Panc1 (cell line): Measurements from ENCODE around the gene ZRANB3. TPM values are rescaled to one million over a fixed set of nuclear protein-coding genes. Genes with fewer than 3 reads are reported as not detected.

Experiments
- ATAC-seq: fragments of 200-7000 bp; cut with Tn5 transposase; 2 replicates; pipeline ENCODE4 v1.9.1; 2020; ENCODE audit warnings: mild to moderate bottlenecking, moderate library complexity
- BruUV-seq: library from RNA; stranded (reverse); fragments of 400-500 nt; replicated peaks from 2 replicates; lab custom pipeline; 2021; lab: Mats Ljungman, UMichigan
- CTCF ChIA-PET: fragments of 300-600 bp; sonication (Branson Sonifier 250); formaldehyde crosslinking; loops from one replicate; lab custom pipeline; 2022; ENCODE audit warnings: antibody characterized with exemption; lab: Charles Lee
- POLR2A ChIA-PET: fragments of 300-600 bp; sonication (Branson Sonifier 250); formaldehyde crosslinking; loops from one replicate; lab custom pipeline; 2022; ENCODE audit warnings: antibody characterized with exemption; lab: Charles Lee
- DNase-seq: peaks from one replicate; pipeline ENCODE4 v3.0.0-alpha.2; 2010; ENCODE audit warnings: low read depth, low spot score
- H3K27ac ChIP-seq: 2 replicates; pipeline ENCODE4 v1.5.1; 2011; ENCODE audit warnings: mild to moderate bottlenecking, low read length, inconsistent platforms
- H3K27me3 ChIP-seq: fragments of 200-500 bp; sonication (Bioruptor generic); 2 replicates; pipeline ENCODE4 v1.6.0; 2014; ENCODE audit warnings: low read length, inconsistent platforms; ENCODE audit not compliant: control insufficient read depth, insufficient read depth
- H3K36me3 ChIP-seq: fragments of 200-500 bp; sonication (Bioruptor generic); 2 replicates; pipeline ENCODE4 v1.5.1; 2014; ENCODE audit warnings: inconsistent platforms, mild to moderate bottlenecking, low read length, moderate library complexity; ENCODE audit not compliant: control insufficient read depth, insufficient read depth
- H3K4me1 ChIP-seq: 2 replicates; pipeline ENCODE4 v1.5.1; 2011; ENCODE audit warnings: inconsistent platforms, mild to moderate bottlenecking, low read length, moderate library complexity; ENCODE audit not compliant: control insufficient read depth, insufficient read depth
- H3K4me3 ChIP-seq, 2 experiments: 2 replicates each; pipeline ENCODE4 v1.5.1; 2011 to 2012; ENCODE audit warnings: low read depth in 2 of 2, low read length in 2 of 2, mild to moderate bottlenecking in 2 of 2, inconsistent platforms in 1 of 2, moderate library complexity in 1 of 2
- H3K9me3 ChIP-seq: fragments of 200-500 bp; sonication (Bioruptor generic); 2 replicates; pipeline ENCODE4 v1.5.1; 2014; ENCODE audit warnings: low read depth, mild to moderate bottlenecking, inconsistent platforms, low read length, moderate library complexity; ENCODE audit not compliant: control insufficient read depth, insufficient read depth
- CTCF ChIP-seq: fragments of 450-650 bp; IDR thresholded peaks from 2 replicates; pipeline ENCODE4 v1.5.1; 2017; ENCODE audit warnings: mild to moderate bottlenecking
- POLR2AphosphoS5 ChIP-seq: IDR thresholded peaks from 2 replicates; pipeline ENCODE4 v1.6.1; 2012; ENCODE audit warnings: mild to moderate bottlenecking, low read depth, low read length, moderate library complexity
- REST ChIP-seq, 2 experiments: IDR thresholded peaks; 2 replicates each; pipeline ENCODE4 v1.6.1; 2011 to 2012; ENCODE audit warnings: low read depth in 2 of 2, control low read depth in 1 of 2, low read length in 1 of 2, mild to moderate bottlenecking in 1 of 2, moderate library complexity in 1 of 2; ENCODE audit not compliant: insufficient read depth in 1 of 2
- SIN3A ChIP-seq: IDR thresholded peaks from 2 replicates; pipeline ENCODE4 v1.6.1; 2012; ENCODE audit warnings: low read depth, mild to moderate bottlenecking, low read length, moderate library complexity, borderline replicate concordance; ENCODE audit not compliant: insufficient read depth
- TCF7L2 ChIP-seq: IDR thresholded peaks from 2 replicates; pipeline ENCODE4 v1.6.1; 2011; ENCODE audit warnings: mild to moderate bottlenecking, low read depth, low read length, inconsistent platforms
- in situ Hi-C: cut with HindIII; loops from 2 replicates; pipeline ENCODE4 v1.10.0; 2016; ENCODE audit warnings: low sequenced_read_pairs, low pct_unique_long_range_greater_than_20kb
- intact Hi-C: fragments of 100-400 bp; cut with micrococcal nuclease; formaldehyde crosslinking; loops from one replicate; pipeline ENCODE4 v1.10.0; 2022; ENCODE audit not compliant: unreplicated experiment
- total RNA-seq: library from RNA; stranded (reverse); gene quantifications from one replicate; pipeline ENCODE4 v1.2.1, GENCODE V29; 2021; ENCODE audit not compliant: unreplicated experiment

ZRANB3 gene
- total RNA-seq, 1 experiment from 2014 or later: 11.7 TPM

- H3K36me3 ChIP-seq: no peaks in the 10 kb centered on the region
- intact Hi-C loops: loop anchor here (10.0 kb wide), 1 partner anchor 120 kb away; no protein-coding TSS in a partner anchor
- H3K4me3 ChIP-seq: no peak overlapping the region
- in situ Hi-C loops: no loop called here
- DNase-seq (no peak), ATAC-seq (no peak)
- CTCF ChIA-PET: interaction anchor here (1.5 kb wide), 1 partner anchor 235 kb away, joined by 4 read pairs; no protein-coding TSS in a partner anchor
- POLR2A ChIA-PET: no interaction called here
- H3K9me3 ChIP-seq: no peaks in the 10 kb centered on the region
- no peak for TF ChIP-seq TCF7L2
- TF ChIP-seq CTCF: no peak
- TF ChIP-seq SIN3A: no peak
- no peak for TF ChIP-seq POLR2AphosphoS5
- no peak for TF ChIP-seq REST (IDR thresholded peaks at IDR 0.05; ENCODE audit: insufficient read depth in 1 of 2, low read depth in 2 of 2, low read length in 1 of 2)
- no TSS peak for BruUV-seq
- no peaks in the 10 kb centered on the region for H3K4me1 ChIP-seq
- no peaks in the 10 kb centered on the region for H3K27me3 ChIP-seq
- H3K27ac ChIP-seq: no peak overlapping the region
These were observed 55.9 kb downstream of the ZRANB3 start for GRCh38 chr2:135475128-135475527.

GRCh38 chr2:135473567-135473966, 57.5 kb downstream of the ZRANB3 start:
- no peaks in the 10 kb centered on the region for H3K9me3 ChIP-seq
- peak; percentile 15 for DNase-seq
- no peak overlapping the region for H3K27ac ChIP-seq
- no TSS peak for BruUV-seq
- H3K27me3 ChIP-seq: no peaks in the 10 kb centered on the region
- H3K4me1 ChIP-seq: no peaks in the 10 kb centered on the region
- ChIA-PET POLR2A (interaction anchor here (0.5 kb wide), 1 partner anchor 168 kb away, joined by 3 read pairs; no protein-coding TSS in a partner anchor), CTCF (interaction anchor here (0.6 to 2.1 kb wide), 4 partner anchors 20 to 236 kb away, joined by 3 to 12 read pairs (median 5); partner anchors contain the start of genes R3HDM1 and ZRANB3)
- ATAC-seq: peak; percentile 70; the same call in 1 of the 2 replicates
- H3K4me3 ChIP-seq: no peak overlapping the region
- no peaks in the 10 kb centered on the region for H3K36me3 ChIP-seq
- TF ChIP-seq CTCF (peak; percentile 77), TCF7L2 (no peak)
- intact Hi-C loops: loop anchor here (5.0 to 10.0 kb wide), 2 partner anchors 121 to 239 kb away; no protein-coding TSS in a partner anchor
- in situ Hi-C loops: no loop called here
